OCI-LY3 (cell line): ENCODE data around the gene PLTP.

ENCODE experiments used
- EZH2phosphoT487 ChIP-seq: fragments of 200-600 bp; shearing (Covaris generic); IDR thresholded peaks from 2 replicates; pipeline ENCODE4 v1.6.1; 2018; ENCODE audit warnings: antibody characterized with exemption, mixed run types, low read depth
- TF ChIP-seq, protein P1 (sequence below): fragments of 200-600, 300-600 bp; sonication (generic); IDR thresholded peaks from 2 replicates; pipeline ENCODE4 v1.5.1; 2014; ENCODE audit warnings: antibody characterized with exemption, low read length, low read depth

- no peak for TF ChIP-seq EZH2phosphoT487
- TF ChIP-seq, protein P1, sequence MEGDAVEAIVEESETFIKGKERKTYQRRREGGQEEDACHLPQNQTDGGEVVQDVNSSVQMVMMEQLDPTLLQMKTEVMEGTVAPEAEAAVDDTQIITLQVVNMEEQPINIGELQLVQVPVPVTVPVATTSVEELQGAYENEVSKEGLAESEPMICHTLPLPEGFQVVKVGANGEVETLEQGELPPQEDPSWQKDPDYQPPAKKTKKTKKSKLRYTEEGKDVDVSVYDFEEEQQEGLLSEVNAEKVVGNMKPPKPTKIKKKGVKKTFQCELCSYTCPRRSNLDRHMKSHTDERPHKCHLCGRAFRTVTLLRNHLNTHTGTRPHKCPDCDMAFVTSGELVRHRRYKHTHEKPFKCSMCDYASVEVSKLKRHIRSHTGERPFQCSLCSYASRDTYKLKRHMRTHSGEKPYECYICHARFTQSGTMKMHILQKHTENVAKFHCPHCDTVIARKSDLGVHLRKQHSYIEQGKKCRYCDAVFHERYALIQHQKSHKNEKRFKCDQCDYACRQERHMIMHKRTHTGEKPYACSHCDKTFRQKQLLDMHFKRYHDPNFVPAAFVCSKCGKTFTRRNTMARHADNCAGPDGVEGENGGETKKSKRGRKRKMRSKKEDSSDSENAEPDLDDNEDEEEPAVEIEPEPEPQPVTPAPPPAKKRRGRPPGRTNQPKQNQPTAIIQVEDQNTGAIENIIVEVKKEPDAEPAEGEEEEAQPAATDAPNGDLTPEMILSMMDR = no peak
Observed at GRCh38 chr20:45949542-45950329, 37.8 kb upstream of the PLTP start.
